ENCODE results near the gene PECR. TPM values are rescaled to one million over a fixed set of nuclear protein-coding genes. Genes with fewer than 3 reads are reported as not detected.
A peak's percentile ranks its signal among the peaks of the same experiment; 100 is the strongest.

Gene PECR
- total and polyA plus RNA-seq, 2 of the 13 experiments (the other 11 are each of a cell fraction or from before 2014, with no cell fraction given) = 151 to 153 TPM

DNA sequence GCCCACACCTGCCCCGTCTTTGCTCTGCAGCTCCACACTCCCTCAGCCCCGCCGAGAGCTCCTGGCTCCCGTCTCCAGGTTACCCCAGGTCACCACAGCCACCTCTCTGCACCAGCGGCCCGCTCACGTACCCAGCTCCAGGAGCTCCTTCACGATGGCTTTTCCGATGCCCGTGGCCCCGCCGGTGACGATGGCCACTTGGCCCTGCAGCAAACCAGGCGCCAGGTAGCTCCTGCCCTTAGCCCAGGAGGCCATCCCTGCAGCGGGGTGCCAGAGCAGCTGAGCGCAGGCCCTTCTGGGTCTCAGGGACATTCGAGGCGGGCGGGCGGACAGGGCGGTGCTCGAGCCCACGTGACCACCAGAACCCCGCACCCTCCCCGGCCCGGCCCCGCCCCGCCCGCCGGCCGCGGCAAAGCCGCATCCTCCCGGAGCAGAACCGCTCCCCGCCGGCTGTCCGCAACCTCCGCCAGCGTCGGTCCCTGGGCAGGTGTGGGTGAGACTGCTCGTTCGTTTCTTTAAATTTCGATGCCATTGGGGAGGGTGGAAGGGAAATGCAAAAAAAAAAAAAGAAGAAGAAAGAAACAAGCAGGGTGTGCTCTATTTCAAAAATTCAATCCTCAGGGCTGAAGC lies at the start of gene PECR, which contains the start of gene TMEM169 (continued):
- TF ChIP-seq HOMEZ (CRISPR knock-in tag; IDR thresholded peaks at IDR 0.05; ENCODE audit: low read depth) (peak; percentile 72), ZFX (CRISPR knock-in tag; IDR thresholded peaks at IDR 0.05; ENCODE audit: low read depth) (peak; percentile 99), YY1 (IDR thresholded peaks at IDR 0.05; ENCODE audit: insufficient read depth, insufficient replicate concordance, low read depth, low read length) (peak; percentile 84), ZNF367 (CRISPR knock-in tag; IDR thresholded peaks at IDR 0.05; ENCODE audit: borderline replicate concordance) (no peak; the same call in 1 of the 2 replicates), CEBPB (IDR thresholded peaks at IDR 0.05; ENCODE audit: borderline replicate concordance, low read depth, low read length) (no peak), KLF15 (CRISPR knock-in tag; IDR thresholded peaks at IDR 0.05; ENCODE audit: borderline replicate concordance) (no peak; the same call in 1 of the 2 replicates), ZNF30 (CRISPR knock-in tag; IDR thresholded peaks at IDR 0.05) (no peak), RXRB (CRISPR knock-in tag; IDR thresholded peaks at IDR 0.05; ENCODE audit: borderline replicate concordance) (peak; percentile 93), HNRNPH1 (optimal IDR thresholded peaks at IDR 0.05; ENCODE audit: low read depth, low read length) (no peak), MTF2 (CRISPR knock-in tag; IDR thresholded peaks at IDR 0.05; ENCODE audit: borderline replicate concordance) (no peak), ZBTB8A (CRISPR knock-in tag; IDR thresholded peaks at IDR 0.05; ENCODE audit: borderline replicate concordance, low read depth) (peak; percentile 25; the same call in 1 of the 2 replicates), NFYB (CRISPR knock-in tag; IDR thresholded peaks at IDR 0.05) (peak; percentile 36; the same call in 1 of the 2 replicates), ZNF749 (CRISPR knock-in tag; IDR thresholded peaks at IDR 0.05; ENCODE audit: borderline replicate concordance) (peak; percentile 89; the same call in 1 of the 2 replicates), ZNF646 (CRISPR knock-in tag; IDR thresholded peaks at IDR 0.05) (peak; percentile 66; the same call in 1 of the 2 replicates), ISL2 (CRISPR knock-in tag; IDR thresholded peaks at IDR 0.05) (peak; percentile 63), IKZF4 (CRISPR knock-in tag; IDR thresholded peaks at IDR 0.05; ENCODE audit: borderline replicate concordance, low read depth, not compliant biosample characterization) (peak; percentile 98), TBL1XR1 (IDR thresholded peaks at IDR 0.05; ENCODE audit: borderline replicate concordance, low read length, partially characterized antibody) (no peak), ZNF552 (CRISPR knock-in tag; IDR thresholded peaks at IDR 0.05; ENCODE audit: borderline replicate concordance) (peak; percentile 97)
- TF ChIP-seq, protein P1, sequence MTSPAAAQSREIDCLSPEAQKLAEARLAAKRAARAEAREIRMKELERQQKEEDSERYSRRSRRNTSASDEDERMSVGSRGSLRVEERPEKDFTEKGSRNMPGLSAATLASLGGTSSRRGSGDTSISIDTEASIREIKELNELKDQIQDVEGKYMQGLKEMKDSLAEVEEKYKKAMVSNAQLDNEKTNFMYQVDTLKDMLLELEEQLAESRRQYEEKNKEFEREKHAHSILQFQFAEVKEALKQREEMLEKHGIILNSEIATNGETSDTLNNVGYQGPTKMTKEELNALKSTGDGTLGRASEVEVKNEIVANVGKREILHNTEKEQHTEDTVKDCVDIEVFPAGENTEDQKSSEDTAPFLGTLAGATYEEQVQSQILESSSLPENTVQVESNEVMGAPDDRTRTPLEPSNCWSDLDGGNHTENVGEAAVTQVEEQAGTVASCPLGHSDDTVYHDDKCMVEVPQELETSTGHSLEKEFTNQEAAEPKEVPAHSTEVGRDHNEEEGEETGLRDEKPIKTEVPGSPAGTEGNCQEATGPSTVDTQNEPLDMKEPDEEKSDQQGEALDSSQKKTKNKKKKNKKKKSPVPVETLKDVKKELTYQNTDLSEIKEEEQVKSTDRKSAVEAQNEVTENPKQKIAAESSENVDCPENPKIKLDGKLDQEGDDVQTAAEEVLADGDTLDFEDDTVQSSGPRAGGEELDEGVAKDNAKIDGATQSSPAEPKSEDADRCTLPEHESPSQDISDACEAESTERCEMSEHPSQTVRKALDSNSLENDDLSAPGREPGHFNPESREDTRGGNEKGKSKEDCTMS (CRISPR knock-in tag; conservative IDR thresholded peaks at IDR 0.05) = no peak
